Muscle layer of duodenum (tissue), 2 donors: Measurements from ENCODE around the gene KRT71.

Experiments
- H3K27ac ChIP-seq: one replicate; pipeline ENCODE4 v1.7.0; 2013; ENCODE audit warnings: mild to moderate bottlenecking, low read length
- H3K27me3 ChIP-seq: one replicate; pipeline ENCODE4 v1.7.0; 2013; ENCODE audit warnings: low read depth, mild to moderate bottlenecking, control low read depth, low read length
- H3K36me3 ChIP-seq, 2 donors: one replicate each; pipeline ENCODE4 v1.7.0; 2013; ENCODE audit warnings: low read length in 2 of 2, control low read depth in 1 of 2, mild to moderate bottlenecking in 1 of 2; ENCODE audit not compliant: insufficient read depth in 2 of 2, control insufficient read depth in 1 of 2
- H3K4me1 ChIP-seq, 2 donors: one replicate each; pipeline ENCODE4 v1.7.0; 2013; ENCODE audit warnings: low read length in 2 of 2, mild to moderate bottlenecking in 2 of 2, control low read depth in 1 of 2, moderate library complexity in 1 of 2; ENCODE audit not compliant: insufficient read depth in 2 of 2, control insufficient read depth in 1 of 2
- H3K4me3 ChIP-seq, 2 donors: one replicate each; pipeline ENCODE4 v1.7.0; 2013; ENCODE audit warnings: low read length in 2 of 2, low read depth in 1 of 2, mild to moderate bottlenecking in 1 of 2
- H3K9me3 ChIP-seq, 2 donors: one replicate each; pipeline ENCODE4 v1.7.0; 2013; ENCODE audit warnings: low read length in 2 of 2, control low read depth in 1 of 2, mild to moderate bottlenecking in 1 of 2; ENCODE audit not compliant: control insufficient read depth in 1 of 2
- donor health status: healthy.

Gene KRT71

DNA sequence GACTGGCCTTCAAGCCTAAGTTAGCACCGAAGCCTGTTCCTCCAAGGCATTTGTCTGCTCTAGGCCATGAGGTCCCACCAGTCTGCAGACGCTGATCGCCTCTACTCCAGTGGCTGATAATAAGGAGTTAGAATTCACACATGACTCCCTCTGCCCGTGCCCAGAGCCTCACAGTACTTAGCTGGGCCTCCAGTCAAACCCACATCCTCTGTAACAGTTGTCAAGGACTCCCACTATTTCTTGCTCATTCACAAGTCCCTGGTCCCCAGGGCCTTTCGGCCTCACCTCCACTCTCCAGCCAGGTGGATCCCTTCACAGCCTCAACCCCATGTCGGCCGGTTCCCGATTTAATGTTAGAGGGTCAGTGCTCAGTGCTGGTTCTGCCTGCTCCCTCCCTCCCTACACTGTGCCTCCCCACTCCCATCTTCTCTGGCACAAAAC, 26.4 kb downstream of the KRT71 start:
- Histone ChIP-seq H3K4me1 (peaks cover 2 to 6% of the 10 kb centered on the region in 2 donors), H3K27me3 (no peaks in the 10 kb centered on the region), H3K4me3 (no peak overlapping the region), H3K9me3 (no peaks in the 10 kb centered on the region), H3K36me3 (no peaks in the 10 kb centered on the region), H3K27ac (no peak overlapping the region)

GRCh38 chr12:52525661-52526499, 27.1 kb downstream of the KRT71 start:
- no peak overlapping the region for H3K4me3 ChIP-seq
- no peaks in the 10 kb centered on the region for H3K36me3 ChIP-seq
- no peak overlapping the region for H3K27ac ChIP-seq
- H3K4me1 ChIP-seq = peaks cover 6 to 9% of the 10 kb centered on the region in 2 donors
- no peaks in the 10 kb centered on the region for H3K9me3 ChIP-seq
- no peaks in the 10 kb centered on the region for H3K27me3 ChIP-seq

GRCh38 chr12:52524898-52525591, 27.9 kb downstream of the KRT71 start:
- Histone ChIP-seq H3K27ac (no peak overlapping the region), H3K4me1 (peaks cover 6 to 9% of the 10 kb centered on the region in 2 donors), H3K27me3 (no peaks in the 10 kb centered on the region), H3K36me3 (no peaks in the 10 kb centered on the region), H3K9me3 (no peaks in the 10 kb centered on the region), H3K4me3 (no peak overlapping the region)

DNA sequence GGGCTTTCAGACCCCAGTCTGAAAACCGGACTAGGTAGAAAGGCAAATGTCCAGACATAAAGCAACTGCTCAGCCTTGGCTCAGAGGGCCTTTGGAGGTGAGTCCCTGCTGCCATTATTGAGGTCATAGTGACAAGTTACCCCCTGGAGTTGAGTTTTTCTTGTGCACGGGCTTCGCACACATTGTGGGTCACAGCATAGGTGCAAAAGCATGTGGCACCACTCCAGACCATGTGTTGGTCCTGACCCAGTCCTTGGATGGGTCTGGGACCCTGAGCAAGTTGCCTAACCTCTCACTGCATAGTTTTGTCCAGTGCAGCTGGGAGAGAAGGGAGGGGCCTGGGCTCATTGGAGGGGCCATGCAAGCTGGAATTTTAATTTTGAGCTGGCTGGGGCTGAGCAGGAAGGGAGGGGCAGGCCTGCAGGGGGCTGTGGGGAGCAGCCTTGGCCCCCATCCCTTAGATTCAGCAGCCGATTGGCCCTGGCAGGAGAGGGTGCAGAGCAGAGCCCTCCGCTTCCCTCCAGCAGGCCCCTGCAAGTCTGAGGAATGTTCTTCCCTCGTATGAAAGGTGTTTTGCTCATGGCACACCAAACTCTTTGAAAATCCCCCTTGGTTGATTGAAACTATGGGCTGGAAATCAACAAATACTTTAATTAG, 28.6 kb downstream of the KRT71 start:
- Histone ChIP-seq H3K4me3 (no peak overlapping the region), H3K27me3 (no peaks in the 10 kb centered on the region), H3K27ac (no peak overlapping the region), H3K9me3 (no peaks in the 10 kb centered on the region), H3K4me1 (peaks cover 6 to 9% of the 10 kb centered on the region in 2 donors), H3K36me3 (no peaks in the 10 kb centered on the region)

DNA sequence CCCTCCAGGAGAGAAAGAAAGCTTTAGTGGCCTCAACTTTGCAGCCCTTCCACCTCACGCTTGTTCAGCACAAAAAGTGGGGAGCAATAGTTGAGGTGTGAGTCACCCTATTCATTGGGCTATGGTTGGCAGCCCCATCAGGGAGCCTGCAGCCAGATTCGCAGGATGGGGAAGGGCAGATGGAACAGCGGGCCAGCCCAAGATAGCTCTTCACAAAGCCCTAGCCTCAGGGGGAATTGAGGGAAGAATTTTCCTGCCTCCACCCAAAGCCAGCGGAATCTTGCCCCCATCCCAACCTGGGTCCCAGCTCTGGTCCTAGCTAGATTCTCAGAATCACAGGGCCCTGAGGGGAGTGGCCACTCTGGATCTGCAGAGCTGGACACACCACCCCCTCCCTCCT, 29.1 kb downstream of the KRT71 start:
- Histone ChIP-seq H3K4me3 (no peak overlapping the region), H3K9me3 (no peaks in the 10 kb centered on the region), H3K4me1 (peaks cover 6 to 9% of the 10 kb centered on the region in 2 donors), H3K27ac (no peak overlapping the region), H3K27me3 (no peaks in the 10 kb centered on the region), H3K36me3 (no peaks in the 10 kb centered on the region)

DNA sequence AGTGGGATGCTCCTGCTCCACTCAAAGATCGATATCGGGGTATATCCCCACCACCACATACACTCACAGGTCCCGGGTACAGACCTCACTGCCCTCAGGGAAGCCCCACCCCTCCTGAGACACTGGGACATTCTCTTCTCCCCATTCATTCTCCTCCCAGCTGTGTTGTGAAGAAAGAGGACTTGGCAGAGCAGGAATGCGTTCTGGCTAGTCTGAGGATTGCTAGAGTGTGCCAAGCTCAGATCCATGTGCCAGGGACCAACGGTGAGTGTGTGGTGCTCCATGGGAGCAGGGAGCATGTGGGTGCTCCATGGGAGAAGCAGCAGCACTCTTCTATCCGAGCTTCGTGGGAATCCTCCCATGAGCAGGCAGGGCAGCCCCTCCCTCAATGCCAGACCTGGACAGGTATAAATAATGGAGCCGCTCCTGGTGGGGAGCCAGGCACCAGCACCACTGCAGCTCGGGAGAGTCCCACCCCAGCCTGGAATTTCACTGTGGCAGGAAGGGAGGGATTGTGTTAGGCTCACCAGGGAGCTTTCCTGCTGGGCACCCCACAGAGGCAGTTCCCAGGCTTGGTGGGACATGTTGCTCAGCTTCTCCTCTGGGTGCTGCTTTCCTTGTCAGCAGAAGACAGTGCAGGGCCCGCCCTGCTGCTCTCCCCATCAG, 30.5 kb downstream of the KRT71 start:
- H3K4me1 ChIP-seq = peaks cover 6 to 9% of the 10 kb centered on the region in 2 donors
- no peaks in the 10 kb centered on the region for H3K36me3 ChIP-seq
- no peaks in the 10 kb centered on the region for H3K9me3 ChIP-seq
- H3K4me3 ChIP-seq = no peak overlapping the region
- H3K27ac ChIP-seq = no peak overlapping the region
- no peaks in the 10 kb centered on the region for H3K27me3 ChIP-seq

DNA sequence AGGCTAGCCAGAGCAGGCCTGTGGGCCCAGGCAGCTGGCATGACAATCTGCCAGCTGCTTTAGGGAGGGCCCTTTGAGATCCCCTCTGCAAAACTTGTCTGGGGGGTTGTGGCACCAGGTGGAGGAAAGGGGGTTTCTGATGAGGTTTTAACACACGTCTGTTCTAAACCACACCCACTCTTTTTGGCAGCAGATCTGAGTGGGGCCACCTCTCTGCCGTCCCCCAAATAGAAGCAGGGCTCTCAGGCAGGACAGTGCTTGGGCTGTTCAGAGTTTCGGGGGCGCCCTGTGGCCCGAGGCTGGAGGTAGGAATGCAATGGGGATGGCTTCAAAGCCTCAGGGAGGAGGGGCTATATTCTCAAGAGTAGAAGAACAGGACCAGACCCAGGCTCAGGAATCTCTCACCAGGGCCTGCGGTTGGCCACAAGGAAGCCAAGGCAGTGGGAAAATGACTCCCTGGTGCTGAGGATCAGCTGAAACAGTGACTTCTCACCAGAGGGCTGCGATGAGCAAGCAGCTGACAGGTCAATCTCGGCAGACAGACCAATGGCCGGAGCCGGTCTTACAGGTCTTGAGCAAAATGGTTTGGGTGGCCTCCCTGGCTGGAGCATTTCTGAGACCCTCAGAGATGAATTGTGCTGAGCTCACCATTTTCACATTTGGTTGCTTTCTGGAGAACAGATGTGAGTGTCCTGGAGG, 31.2 kb downstream of the KRT71 start:
- H3K4me1 ChIP-seq = peaks cover 6 to 9% of the 10 kb centered on the region in 2 donors
- no peak overlapping the region for H3K27ac ChIP-seq
- no peak overlapping the region for H3K4me3 ChIP-seq
- H3K36me3 ChIP-seq = no peaks in the 10 kb centered on the region
- H3K9me3 ChIP-seq = no peaks in the 10 kb centered on the region
- H3K27me3 ChIP-seq = no peaks in the 10 kb centered on the region

- H3K9me3 ChIP-seq = no peaks in the 10 kb centered on the region
- no peaks in the 10 kb centered on the region for H3K27me3 ChIP-seq
- no peak overlapping the region for H3K27ac ChIP-seq
- H3K4me1 ChIP-seq = peaks cover 6 to 11% of the 10 kb centered on the region in 2 donors
- H3K4me3 ChIP-seq = no peak overlapping the region
- H3K36me3 ChIP-seq = no peaks in the 10 kb centered on the region
Observed at GRCh38 chr12:52521175-52521567, 31.8 kb downstream of the KRT71 start.

GRCh38 chr12:52519826-52520662, 32.9 kb downstream of the KRT71 start, which contains the start of gene KRT5:
KRT5 (minus strand) TSS chr12:52520394; CDS start chr12:52520296, 98 bp downstream.
- Histone ChIP-seq H3K27me3 (no peaks in the 10 kb centered on the region), H3K27ac (no peak within 1 kb of the TSS), H3K9me3 (no peaks in the 10 kb centered on the region), H3K36me3 (no peaks in the 10 kb centered on the region), H3K4me3 (no peak within 1 kb of the TSS), H3K4me1 (peaks cover 6 to 15% of the 10 kb centered on the region in 2 donors)

DNA sequence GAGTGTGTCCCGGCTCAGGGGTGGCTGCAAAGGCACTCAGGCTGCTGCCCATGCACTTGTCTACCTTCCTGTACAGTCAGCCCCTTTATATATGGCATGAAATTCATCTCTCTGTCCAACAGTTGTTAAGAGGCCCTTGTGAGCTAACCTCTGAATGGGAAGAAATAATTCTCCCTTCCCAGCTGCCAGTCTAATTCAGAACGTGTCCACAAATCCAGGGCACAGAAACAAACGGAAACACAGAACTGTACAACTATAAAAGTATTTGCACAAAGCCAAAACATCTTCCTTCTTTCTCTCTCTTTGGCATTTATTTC, 33.6 kb downstream of the KRT71 start:
- Histone ChIP-seq H3K27ac (no peak overlapping the region), H3K4me1 (peaks cover 6 to 15% of the 10 kb centered on the region in 2 donors), H3K4me3 (no peak overlapping the region), H3K36me3 (no peaks in the 10 kb centered on the region), H3K27me3 (no peaks in the 10 kb centered on the region), H3K9me3 (no peaks in the 10 kb centered on the region)
